Measurements from ENCODE around the gene TRPV6. TPM values are rescaled to one million over a fixed set of nuclear protein-coding genes. Genes with fewer than 3 reads are reported as not detected.

Gene TRPV6
- total RNA-seq, 1 donor from 2014 or later: not detected

- no peak overlapping the region for H3K4me3 ChIP-seq
- Mint-ChIP-seq H3K4me3 (no peak overlapping the region), H3K4me1 (no peaks in the 10 kb centered on the region), H3K36me3 (peaks cover 3% of the 10 kb centered on the region), H3K27ac (no peak overlapping the region), H3K27me3 (ENCODE audit: insufficient read depth, low read depth) (peaks cover 6% of the 10 kb centered on the region), H3K9me3 (no peaks in the 10 kb centered on the region)
- no peaks in the 10 kb centered on the region for H3F3A ChIP-seq (ENCODE audit: low read depth)
- no peaks in the 10 kb centered on the region for H3K9me3 ChIP-seq (ENCODE audit: low read depth)
- no peaks in the 10 kb centered on the region for H3K79me2 ChIP-seq (ENCODE audit: low read depth)
- no peak overlapping the region for H2AFZ ChIP-seq (replicated peaks)
- H3K4me1 ChIP-seq: no peaks in the 10 kb centered on the region
- no peaks in the 10 kb centered on the region for H3K27me3 ChIP-seq
- H4K20me1 ChIP-seq (ENCODE audit: low read depth): no peaks in the 10 kb centered on the region
- no peak overlapping the region for H3K9ac ChIP-seq
- no peak overlapping the region for H3K4me2 ChIP-seq
- no peaks in the 10 kb centered on the region for H3K36me3 ChIP-seq
- no peak overlapping the region for H3K27ac ChIP-seq
- TF ChIP-seq EZH2 (IDR thresholded peaks at IDR 0.05): no peak
- TF ChIP-seq CTCF (IDR thresholded peaks at IDR 0.05): no peak
- TF ChIP-seq EZH2phosphoT487 (IDR thresholded peaks at IDR 0.05): no peak
- DNase-seq (ENCODE audit: low spot score): no peak
Observed at GRCh38 chr7:142870147-142870559, 15.4 kb downstream of the TRPV6 start.

GRCh38 chr7:142869434-142869833, 16.1 kb downstream of the TRPV6 start:
- H3K9me3 Mint-ChIP-seq: no peaks in the 10 kb centered on the region
- no peaks in the 10 kb centered on the region for H3F3A ChIP-seq (ENCODE audit: low read depth)
- H3K27me3 Mint-ChIP-seq (ENCODE audit: insufficient read depth, low read depth): peaks cover 6% of the 10 kb centered on the region
- TF ChIP-seq CTCF (IDR thresholded peaks at IDR 0.05) (no peak), EZH2phosphoT487 (IDR thresholded peaks at IDR 0.05) (no peak), EZH2 (IDR thresholded peaks at IDR 0.05) (no peak)
- no peak overlapping the region for H3K27ac Mint-ChIP-seq
- no peaks in the 10 kb centered on the region for H3K4me1 Mint-ChIP-seq
- no peak overlapping the region for H3K9ac ChIP-seq
- no peak overlapping the region for H3K4me3 ChIP-seq
- H3K36me3 ChIP-seq: no peaks in the 10 kb centered on the region
- no peaks in the 10 kb centered on the region for H3K79me2 ChIP-seq (ENCODE audit: low read depth)
- H3K27me3 ChIP-seq: no peaks in the 10 kb centered on the region
- no peak overlapping the region for H3K4me2 ChIP-seq
- H3K9me3 ChIP-seq (ENCODE audit: low read depth): no peaks in the 10 kb centered on the region
- no peaks in the 10 kb centered on the region for H4K20me1 ChIP-seq (ENCODE audit: low read depth)
- H3K4me3 Mint-ChIP-seq: no peak overlapping the region
- no peaks in the 10 kb centered on the region for H3K4me1 ChIP-seq
- no peak overlapping the region for H2AFZ ChIP-seq (replicated peaks)
- DNase-seq (ENCODE audit: low spot score): no peak
- H3K27ac ChIP-seq: no peak overlapping the region
- H3K36me3 Mint-ChIP-seq: peaks cover 3% of the 10 kb centered on the region

GRCh38 chr7:142868986-142869415, 16.5 kb downstream of the TRPV6 start:
- Mint-ChIP-seq H3K27me3 (ENCODE audit: insufficient read depth, low read depth) (peaks cover 6% of the 10 kb centered on the region), H3K9me3 (no peaks in the 10 kb centered on the region), H3K36me3 (peaks cover 3% of the 10 kb centered on the region), H3K4me1 (no peaks in the 10 kb centered on the region), H3K4me3 (no peak overlapping the region), H3K27ac (no peak overlapping the region)
- Histone ChIP-seq H3K27me3 (no peaks in the 10 kb centered on the region), H3K4me1 (no peaks in the 10 kb centered on the region), H3K9ac (no peak overlapping the region), H3K4me3 (no peak overlapping the region), H3K36me3 (no peaks in the 10 kb centered on the region), H4K20me1 (ENCODE audit: low read depth) (no peaks in the 10 kb centered on the region), H3K79me2 (ENCODE audit: low read depth) (no peaks in the 10 kb centered on the region), H3K4me2 (no peak overlapping the region), H3K27ac (no peak overlapping the region), H3F3A (ENCODE audit: low read depth) (no peaks in the 10 kb centered on the region), H3K9me3 (ENCODE audit: low read depth) (no peaks in the 10 kb centered on the region), H2AFZ (replicated peaks) (no peak overlapping the region)
- DNase-seq (ENCODE audit: low spot score): no peak
- TF ChIP-seq EZH2 (IDR thresholded peaks at IDR 0.05) (no peak), CTCF (IDR thresholded peaks at IDR 0.05) (no peak)
